GM20431 (cell line): ENCODE data around the gene FOXR1.

ENCODE experiments used
- in situ Hi-C: fragments of 300-500 bp; cut with MseI, MboI; formaldehyde crosslinking; loops from one replicate; pipeline ENCODE4 v1.15.0; 2020; ENCODE audit warnings: low sequenced_read_pairs; ENCODE audit not compliant: unreplicated experiment

Gene FOXR1

GRCh38 chr11:119024430-119025098, 53.0 kb downstream of the FOXR1 start:
- in situ Hi-C loops: no loop called here

- in situ Hi-C loops: no loop called here
Observed at GRCh38 chr11:119025099-119025473, 53.5 kb downstream of the FOXR1 start.

GRCh38 chr11:119025541-119025940, 54.0 kb downstream of the FOXR1 start:
- in situ Hi-C loops: no loop called here

GRCh38 chr11:119025978-119026766, 54.6 kb downstream of the FOXR1 start:
- in situ Hi-C loops: no loop called here

GRCh38 chr11:119026970-119027369, 55.4 kb downstream of the FOXR1 start:
- in situ Hi-C loops: no loop called here

- in situ Hi-C loops: no loop called here
Observed at GRCh38 chr11:119027561-119028345, 56.2 kb downstream of the FOXR1 start.

GRCh38 chr11:119028346-119029068, 56.9 kb downstream of the FOXR1 start:
- in situ Hi-C loops: no loop called here

- in situ Hi-C loops: no loop called here
Observed at GRCh38 chr11:119029069-119029339, 57.4 kb downstream of the FOXR1 start.

GRCh38 chr11:119029340-119030028, 57.9 kb downstream of the FOXR1 start:
- in situ Hi-C loops: no loop called here

- in situ Hi-C loops: no loop called here
Observed at GRCh38 chr11:119030029-119030328, 58.4 kb downstream of the FOXR1 start.

- in situ Hi-C loops: no loop called here
Observed at GRCh38 chr11:119030329-119031047, 58.9 kb downstream of the FOXR1 start, which contains the start of gene SLC37A4. SLC37A4 (minus strand) TSS chr11:119030877.
